H9 (cell line): ENCODE data around the gene VAV3. TPM values are rescaled to one million over a fixed set of nuclear protein-coding genes. Genes with fewer than 3 reads are reported as not detected.

Source experiments
- DNase-seq: peaks from one replicate; pipeline ENCODE4 v3.0.0-alpha.2; 2017
- H2AFZ ChIP-seq: one replicate; pipeline ENCODE4 v1.6.1; 2013; ENCODE audit warnings: mild to moderate bottlenecking, low read length, control low read depth, moderate library complexity
- H2AK5ac ChIP-seq: 2 replicates; pipeline ENCODE4 v1.6.1; 2013; ENCODE audit warnings: low read length, control low read depth, mixed read lengths; ENCODE audit not compliant: insufficient read length
- H2BK120ac ChIP-seq: one replicate; pipeline ENCODE4 v1.6.1; 2013; ENCODE audit warnings: low read depth, mild to moderate bottlenecking, low read length, control low read depth, inconsistent platforms; ENCODE audit not compliant: poor library complexity, severe bottlenecking
- H2BK12ac ChIP-seq: 2 replicates; pipeline ENCODE4 v1.6.1; 2013; ENCODE audit warnings: low read length, control low read depth, mixed read lengths, low read depth; ENCODE audit not compliant: insufficient read length
- H2BK15ac ChIP-seq: 2 replicates; pipeline ENCODE4 v1.6.1; 2013; ENCODE audit warnings: low read depth, low read length, control low read depth
- H2BK20ac ChIP-seq: one replicate; pipeline ENCODE4 v1.6.1; 2013; ENCODE audit warnings: low read depth, mild to moderate bottlenecking, low read length, control low read depth, inconsistent platforms; ENCODE audit not compliant: poor library complexity, severe bottlenecking
- H2BK5ac ChIP-seq: 2 replicates; pipeline ENCODE4 v1.6.1; 2013; ENCODE audit warnings: low read length, control low read depth, mixed read lengths; ENCODE audit not compliant: insufficient read length
- H3K14ac ChIP-seq: 2 replicates; pipeline ENCODE4 v1.6.1; 2013; ENCODE audit warnings: low read length, control low read depth; ENCODE audit not compliant: insufficient read depth
- H3K18ac ChIP-seq: 2 replicates; pipeline ENCODE4 v1.6.1; 2013; ENCODE audit warnings: low read depth, mild to moderate bottlenecking, mixed read lengths, low read length, control low read depth; ENCODE audit not compliant: insufficient read length
- H3K23ac ChIP-seq: 2 replicates; pipeline ENCODE4 v1.6.1; 2013; ENCODE audit warnings: low read length, control low read depth, mixed read lengths, low read depth; ENCODE audit not compliant: insufficient read length
- H3K23me2 ChIP-seq: 2 replicates; pipeline ENCODE4 v1.6.1; 2013; ENCODE audit warnings: low read depth, mild to moderate bottlenecking, mixed read lengths, low read length, control low read depth; ENCODE audit not compliant: insufficient read length, poor library complexity, severe bottlenecking
- H3K27ac ChIP-seq: 2 replicates; pipeline ENCODE4 v1.5.1; 2013; ENCODE audit warnings: low read length, control low read depth, mixed read lengths, low read depth; ENCODE audit not compliant: insufficient read length
- H3K27me3 ChIP-seq: 2 replicates; pipeline ENCODE4 v1.6.1; 2013; ENCODE audit warnings: low read length, control low read depth, inconsistent platforms; ENCODE audit not compliant: insufficient read depth
- H3K4ac ChIP-seq: 2 replicates; pipeline ENCODE4 v1.6.1; 2013; ENCODE audit warnings: low read depth, mild to moderate bottlenecking, control low read depth, inconsistent platforms, low read length, moderate library complexity
- H3K4me1 ChIP-seq: 2 replicates; pipeline ENCODE4 v1.6.1; 2013; ENCODE audit warnings: low read length, control low read depth, inconsistent platforms; ENCODE audit not compliant: insufficient read depth
- H3K4me2 ChIP-seq: 2 replicates; pipeline ENCODE4 v1.6.1; 2013; ENCODE audit warnings: low read length, control low read depth, mixed read lengths; ENCODE audit not compliant: insufficient read length, insufficient read depth
- H3K56ac ChIP-seq: 2 replicates; pipeline ENCODE4 v1.6.1; 2013; ENCODE audit warnings: low read depth, mild to moderate bottlenecking, mixed read lengths, low read length, control low read depth; ENCODE audit not compliant: insufficient read length
- H3K79me1 ChIP-seq: 2 replicates; pipeline ENCODE4 v1.6.1; 2013; ENCODE audit warnings: low read depth, mild to moderate bottlenecking, moderate library complexity, low read length, control low read depth, inconsistent platforms; ENCODE audit not compliant: insufficient read depth, poor library complexity, severe bottlenecking
- H3K79me2 ChIP-seq: 2 replicates; pipeline ENCODE4 v1.6.1; 2013; ENCODE audit warnings: low read length, control low read depth, inconsistent platforms; ENCODE audit not compliant: insufficient read depth
- H3K9ac ChIP-seq: 2 replicates; pipeline ENCODE4 v1.6.1; 2013; ENCODE audit warnings: low read length, control low read depth, mixed read lengths; ENCODE audit not compliant: insufficient read length; ENCODE audit errors: extremely low read depth
- H3K9me3 ChIP-seq: one replicate; pipeline ENCODE4 v1.6.1; 2013; ENCODE audit warnings: low read depth, low read length, inconsistent platforms; ENCODE audit not compliant: control insufficient read depth
- H3T11ph ChIP-seq: one replicate; pipeline ENCODE4 v1.6.1; 2013; ENCODE audit warnings: mild to moderate bottlenecking, low read length, control low read depth, inconsistent platforms
- H4K20me1 ChIP-seq: one replicate; pipeline ENCODE4 v1.6.1; 2013; ENCODE audit not compliant: control insufficient read depth, insufficient read length, insufficient read depth
- H4K5ac ChIP-seq: 2 replicates; pipeline ENCODE4 v1.6.1; 2013; ENCODE audit warnings: low read depth, mild to moderate bottlenecking, mixed read lengths, low read length, control low read depth; ENCODE audit not compliant: insufficient read length
- H4K8ac ChIP-seq: replicated peaks from 2 replicates; pipeline ENCODE4 v1.6.1; 2013; ENCODE audit warnings: low read length, control low read depth, mixed read lengths, low read depth; ENCODE audit not compliant: insufficient read length
- H4K91ac ChIP-seq: 2 replicates; pipeline ENCODE4 v1.6.1; 2013; ENCODE audit warnings: low read depth, mild to moderate bottlenecking, moderate library complexity, mixed read lengths, low read length, control low read depth; ENCODE audit not compliant: insufficient read length
- H3K27ac Mint-ChIP-seq, 3 experiments: 2 replicates in 2 of 3; 3 replicates in 1 of 3; pipeline ENCODE4 v1.8.0; 2020 to 2021; ENCODE audit warnings: mixed read lengths in 3 of 3, mild to moderate bottlenecking in 1 of 3, moderate library complexity in 1 of 3
- H3K27me3 Mint-ChIP-seq: 2 replicates; pipeline ENCODE4 v1.8.0; 2021; ENCODE audit warnings: low read depth, mild to moderate bottlenecking, moderate library complexity, mixed read lengths
- H3K36me3 Mint-ChIP-seq, 3 experiments: 2 replicates in 2 of 3; 3 replicates in 1 of 3; pipeline ENCODE4 v1.8.0; 2020 to 2021; ENCODE audit warnings: low read depth in 3 of 3, mixed read lengths in 3 of 3; ENCODE audit not compliant: insufficient read depth in 1 of 3
- H3K4me1 Mint-ChIP-seq, 2 experiments: 2 replicates each; pipeline ENCODE4 v1.8.0; 2020; ENCODE audit warnings: mixed read lengths in 2 of 2
- H3K4me3 Mint-ChIP-seq, 2 experiments: 2 replicates in 1 of 2; 3 replicates in 1 of 2; pipeline ENCODE4 v1.8.0; 2020 to 2021; ENCODE audit warnings: mild to moderate bottlenecking in 2 of 2, mixed read lengths in 2 of 2, moderate library complexity in 1 of 2
- H3K9me3 Mint-ChIP-seq, 2 experiments: 2 replicates in 1 of 2; 3 replicates in 1 of 2; pipeline ENCODE4 v1.8.0; 2020; ENCODE audit warnings: mild to moderate bottlenecking in 2 of 2, mixed read lengths in 2 of 2, moderate library complexity in 1 of 2
- WGBS: extraction: QIAGEN DNeasy Blood & Tissue Kit; methylation state at CpG from one replicate; pipeline ENCODE4 v1.1.7; 2013; ENCODE audit warnings: missing lambda C conversion rate, low lambda C conversion rate, mixed read lengths; ENCODE audit not compliant: insufficient read length; ENCODE audit errors: extremely low coverage; 5-methylcytosine and 5-hydroxymethylcytosine counted together
- total RNA-seq: library from RNA; stranded (reverse); gene quantifications from 2 replicates; pipeline ENCODE4 v1.2.1, GENCODE V29; 2021
- TF ChIP-seq, protein P1 (sequence below): fragments of 200-600 bp; sonication (generic); conservative IDR thresholded peaks from 3 replicates; pipeline ENCODE4 v1.8.0; 2021; ENCODE audit warnings: antibody characterized with exemption, mild to moderate bottlenecking

VAV3 gene
- total RNA-seq, 1 experiment from 2014 or later = 5.1 TPM

DNA sequence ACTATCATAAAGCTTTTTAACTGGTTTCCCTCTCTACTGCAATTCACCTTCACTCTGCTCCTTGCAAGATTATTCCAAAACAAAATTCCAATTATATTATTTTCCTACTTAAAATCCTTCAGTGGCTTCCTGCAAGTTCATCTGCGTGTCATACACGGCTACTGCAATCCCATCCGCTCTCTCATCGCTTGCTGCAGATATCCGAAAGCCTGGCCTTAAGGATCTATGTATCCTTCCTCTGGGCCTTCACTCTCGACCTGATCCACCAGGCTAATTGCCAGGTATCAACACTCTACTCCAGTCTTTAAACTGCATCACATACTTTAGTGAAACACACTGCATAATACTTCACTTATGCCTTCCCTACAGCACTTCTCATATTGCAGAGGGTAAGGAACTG lies 44.0 kb downstream of the VAV3 start:
- Histone ChIP-seq H3K18ac (no peak overlapping the region), H3K27me3 (no peaks in the 10 kb centered on the region), H3K14ac (no peak overlapping the region), H3K4me2 (no peak overlapping the region), H2BK20ac (no peak overlapping the region), H3K79me2 (no peaks in the 10 kb centered on the region), H3K79me1 (no peaks in the 10 kb centered on the region), H3K9me3 (no peaks in the 10 kb centered on the region), H3K9ac (no peak overlapping the region), H2AFZ (no peak overlapping the region), H3K23me2 (no peaks in the 10 kb centered on the region), H3K4me1 (no peaks in the 10 kb centered on the region; the same call in 1 of the 2 replicates), H2BK12ac (no peak overlapping the region), H4K5ac (no peak overlapping the region), H3K27ac (no peak overlapping the region), H2AK5ac (no peak overlapping the region), H2BK15ac (no peak overlapping the region), H3K4ac (no peak overlapping the region), H4K20me1 (no peaks in the 10 kb centered on the region), H4K8ac (no peak overlapping the region), H2BK5ac (no peak overlapping the region), H3T11ph (no peak overlapping the region), H4K91ac (no peak overlapping the region), H3K56ac (no peak overlapping the region), H3K23ac (no peak overlapping the region), H2BK120ac (no peak overlapping the region)
- H3K36me3 Mint-ChIP-seq = peaks cover 0 to 4% (median 0%) of the 10 kb centered on the region in 3 experiments; a peak in 3 of 7 replicates
- peak overlapping the region in 1 of 3 experiments; percentile 75; a peak in 2 of 7 replicates for H3K27ac Mint-ChIP-seq
- no peak for DNase-seq
- no peaks in the 10 kb centered on the region for H3K27me3 Mint-ChIP-seq
- TF ChIP-seq, protein P1, sequence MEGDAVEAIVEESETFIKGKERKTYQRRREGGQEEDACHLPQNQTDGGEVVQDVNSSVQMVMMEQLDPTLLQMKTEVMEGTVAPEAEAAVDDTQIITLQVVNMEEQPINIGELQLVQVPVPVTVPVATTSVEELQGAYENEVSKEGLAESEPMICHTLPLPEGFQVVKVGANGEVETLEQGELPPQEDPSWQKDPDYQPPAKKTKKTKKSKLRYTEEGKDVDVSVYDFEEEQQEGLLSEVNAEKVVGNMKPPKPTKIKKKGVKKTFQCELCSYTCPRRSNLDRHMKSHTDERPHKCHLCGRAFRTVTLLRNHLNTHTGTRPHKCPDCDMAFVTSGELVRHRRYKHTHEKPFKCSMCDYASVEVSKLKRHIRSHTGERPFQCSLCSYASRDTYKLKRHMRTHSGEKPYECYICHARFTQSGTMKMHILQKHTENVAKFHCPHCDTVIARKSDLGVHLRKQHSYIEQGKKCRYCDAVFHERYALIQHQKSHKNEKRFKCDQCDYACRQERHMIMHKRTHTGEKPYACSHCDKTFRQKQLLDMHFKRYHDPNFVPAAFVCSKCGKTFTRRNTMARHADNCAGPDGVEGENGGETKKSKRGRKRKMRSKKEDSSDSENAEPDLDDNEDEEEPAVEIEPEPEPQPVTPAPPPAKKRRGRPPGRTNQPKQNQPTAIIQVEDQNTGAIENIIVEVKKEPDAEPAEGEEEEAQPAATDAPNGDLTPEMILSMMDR = no peak
- peaks cover 3 to 4% of the 10 kb centered on the region in 2 experiments; a peak in 1 of 4 replicates for H3K4me1 Mint-ChIP-seq
- no CpG with 5 or more reads among the region's 6 CpGs for WGBS
- H3K4me3 Mint-ChIP-seq = no peak overlapping the region
- H3K9me3 Mint-ChIP-seq = no peaks in the 10 kb centered on the region
